SHP77 (cell line): ENCODE data around the gene FNDC3B.
A peak's percentile ranks its signal among the peaks of the same experiment; 100 is the strongest.

Source experiments
- DNase-seq, 2 experiments: peaks; one replicate each; lab custom pipeline; 2025; lab: John Stamatoyannopoulos, UW

The FNDC3B gene

GRCh38 chr3:172310428-172310760 is 271.0 kb downstream of the FNDC3B start:
- DNase-seq, result no peak

- no peak for DNase-seq
These were observed 271.8 kb downstream of the FNDC3B start for GRCh38 chr3:172311217-172311616.

GRCh38 chr3:172312001-172312400 is 272.6 kb downstream of the FNDC3B start:
- DNase-seq, result no peak

- DNase-seq, result no peak
These were observed 273.3 kb downstream of the FNDC3B start for GRCh38 chr3:172312711-172313110.

- no peak for DNase-seq
These were observed 274.3 kb downstream of the FNDC3B start for GRCh38 chr3:172313671-172314070.

GRCh38 chr3:172314591-172315160 is 275.3 kb downstream of the FNDC3B start:
- DNase-seq, result no peak

- no peak for DNase-seq
These were observed 276.2 kb downstream of the FNDC3B start for GRCh38 chr3:172315401-172316091.

- no peak for DNase-seq
These were observed 277.4 kb downstream of the FNDC3B start for GRCh38 chr3:172316758-172317157.

- no peak for DNase-seq
These were observed 278.1 kb downstream of the FNDC3B start for GRCh38 chr3:172317481-172317880.

- no peak for DNase-seq
These were observed 278.6 kb downstream of the FNDC3B start for GRCh38 chr3:172317984-172318383.

- DNase-seq, result no peak
These were observed 280.2 kb downstream of the FNDC3B start for GRCh38 chr3:172319595-172319994.

GRCh38 chr3:172320468-172320867 is 281.1 kb downstream of the FNDC3B start:
- DNase-seq, result no peak

GRCh38 chr3:172321035-172321434 is 281.7 kb downstream of the FNDC3B start:
- DNase-seq, result no peak

GRCh38 chr3:172323894-172324610 is 284.7 kb downstream of the FNDC3B start:
- no peak for DNase-seq

- DNase-seq, result no peak
These were observed 285.3 kb downstream of the FNDC3B start for GRCh38 chr3:172324611-172325203.

GRCh38 chr3:172325461-172325860 is 286.1 kb downstream of the FNDC3B start:
- DNase-seq, result no peak

- DNase-seq, result no peak
These were observed 287.6 kb downstream of the FNDC3B start for GRCh38 chr3:172326993-172327392.

GRCh38 chr3:172328282-172328681 is 288.9 kb downstream of the FNDC3B start:
- no peak for DNase-seq

GRCh38 chr3:172329070-172329469 is 289.7 kb downstream of the FNDC3B start:
- DNase-seq, result no peak

- DNase-seq, result no peak
These were observed 291.0 kb downstream of the FNDC3B start for GRCh38 chr3:172330413-172330812.

- DNase-seq, result peak; percentile 37 to 57
These were observed 293.1 kb downstream of the FNDC3B start for GRCh38 chr3:172332256-172333041.

GRCh38 chr3:172333042-172333377 is 293.6 kb downstream of the FNDC3B start:
- DNase-seq, result no peak
